SH-SY5Y (cell line): Measurements from ENCODE around the gene ARHGEF17.

ENCODE experiments used
- GATA2 ChIP-seq: IDR thresholded peaks from 2 replicates; pipeline ENCODE4 v1.6.1; 2011; ENCODE audit warnings: mild to moderate bottlenecking, low read depth, low read length
- GATA3 ChIP-seq: IDR thresholded peaks from 2 replicates; pipeline ENCODE4 v1.6.1; 2011; ENCODE audit warnings: low read depth, mild to moderate bottlenecking, low read length, moderate library complexity

DNA sequence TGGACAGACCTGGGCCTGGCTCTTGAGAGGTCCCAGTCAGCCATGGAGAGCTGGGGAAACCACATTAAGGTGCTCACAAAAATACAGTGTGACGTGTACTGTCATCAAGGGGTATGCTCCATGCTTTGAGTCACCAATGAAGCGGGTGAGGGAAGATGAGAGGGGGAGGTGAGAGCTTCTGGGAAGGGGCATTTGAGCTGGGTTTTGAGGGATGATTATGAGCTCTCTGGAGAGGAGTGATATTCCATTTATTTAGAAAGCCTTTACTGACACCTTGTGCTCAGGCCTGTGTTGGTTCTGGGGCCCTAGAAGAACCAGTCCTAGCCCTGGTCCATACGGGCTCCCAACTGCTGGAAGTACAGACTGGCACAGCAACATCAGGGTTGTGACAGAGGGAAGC, 10.4 kb upstream of the ARHGEF17 start:
- TF ChIP-seq GATA2 (no peak), GATA3 (no peak)
